ENCODE measurements around the gene EPS8.

GRCh38 chr12:15707516-15708199, 81.5 kb downstream of the EPS8 start:
- TF ChIP-seq REST (IDR thresholded peaks at IDR 0.05; ENCODE audit: insufficient read depth in 1 of 2, low read depth in 2 of 2, low read length in 2 of 2), result no peak
- no peak for TF ChIP-seq POLR2AphosphoS5 (IDR thresholded peaks at IDR 0.05; ENCODE audit: low read depth, low read length)

Measured in PFSK-1 (cell line).